Astrocyte (in vitro differentiated cells and primary cell): ENCODE data around the gene ESPL1. TPM values are rescaled to one million over a fixed set of nuclear protein-coding genes. Genes with fewer than 3 reads are reported as not detected.
"Not testable (repeated sequence)": the region's sequence is repeated elsewhere in the genome, so short reads cannot be mapped to it uniquely, and the experiment has no call there.

Source experiments
- DNase-seq: peaks from one replicate; pipeline ENCODE4 v3.0.0-alpha.2; 2010; ENCODE audit warnings: low read depth
- FAIRE-seq: peaks from 2 replicates; lab custom pipeline; 2011; peaks lifted over from hg19 to GRCh38; lab: Jason Lieb, UNC
- H2AFZ ChIP-seq: 2 replicates; pipeline ENCODE4 v1.6.0; 2012; ENCODE audit warnings: low read depth, low read length, inconsistent platforms
- H3K27ac ChIP-seq: 2 replicates; pipeline ENCODE4 v1.5.1; 2011; ENCODE audit warnings: low read depth, low read length, inconsistent platforms
- H3K27me3 ChIP-seq: 2 replicates; pipeline ENCODE4 v1.6.0; 2011; ENCODE audit warnings: low read length, inconsistent platforms; ENCODE audit not compliant: insufficient read depth
- H3K36me3 ChIP-seq: 2 replicates; pipeline ENCODE4 v1.5.1; 2011; ENCODE audit warnings: low read length, inconsistent platforms; ENCODE audit not compliant: insufficient read depth
- H3K4me1 ChIP-seq: 2 replicates; pipeline ENCODE4 v1.5.1; 2011; ENCODE audit warnings: low read length, inconsistent platforms; ENCODE audit not compliant: insufficient read depth
- H3K4me2 ChIP-seq: 2 replicates; pipeline ENCODE4 v1.6.0; 2012; ENCODE audit warnings: low read length, inconsistent platforms
- H3K4me3 ChIP-seq: 2 replicates; pipeline ENCODE4 v1.5.1; 2011; ENCODE audit warnings: low read depth, mild to moderate bottlenecking, low read length, inconsistent platforms; ENCODE audit not compliant: insufficient read depth
- H3K79me2 ChIP-seq: 2 replicates; pipeline ENCODE4 v1.6.0; 2012; ENCODE audit warnings: mild to moderate bottlenecking, low read length, inconsistent platforms; ENCODE audit not compliant: insufficient read depth
- H3K9ac ChIP-seq: 2 replicates; pipeline ENCODE4 v1.6.0; 2012; ENCODE audit warnings: mild to moderate bottlenecking, low read length, inconsistent platforms
- H3K9me3 ChIP-seq: 2 replicates; pipeline ENCODE4 v1.5.1; 2012; ENCODE audit warnings: low read depth, mild to moderate bottlenecking, low read length, inconsistent platforms; ENCODE audit not compliant: insufficient read depth
- H4K20me1 ChIP-seq: 2 replicates; pipeline ENCODE4 v1.6.0; 2012; ENCODE audit warnings: low read length, inconsistent platforms; ENCODE audit not compliant: insufficient read depth
- H3K27ac Mint-ChIP-seq: one replicate; pipeline ENCODE4 v1.8.0; 2021; ENCODE audit warnings: mild to moderate bottlenecking, mixed read lengths; ENCODE audit not compliant: unreplicated experiment
- H3K27me3 Mint-ChIP-seq: one replicate; pipeline ENCODE4 v1.8.0; 2021; ENCODE audit warnings: low read depth, mixed read lengths; ENCODE audit not compliant: unreplicated experiment
- H3K36me3 Mint-ChIP-seq: one replicate; pipeline ENCODE4 v1.8.0; 2021; ENCODE audit warnings: low read depth, mixed read lengths; ENCODE audit not compliant: unreplicated experiment
- H3K4me1 Mint-ChIP-seq: one replicate; pipeline ENCODE4 v1.8.0; 2021; ENCODE audit warnings: low read depth, mixed read lengths; ENCODE audit not compliant: unreplicated experiment
- H3K4me3 Mint-ChIP-seq: one replicate; pipeline ENCODE4 v1.8.0; 2021; ENCODE audit warnings: mild to moderate bottlenecking, moderate library complexity, mixed read lengths; ENCODE audit not compliant: unreplicated experiment
- H3K9me3 Mint-ChIP-seq: one replicate; pipeline ENCODE4 v1.8.0; 2021; ENCODE audit warnings: mild to moderate bottlenecking, mixed read lengths; ENCODE audit not compliant: unreplicated experiment
- EZH2 ChIP-seq: IDR thresholded peaks from 2 replicates; pipeline ENCODE4 v1.6.1; 2012; ENCODE audit warnings: mild to moderate bottlenecking, low read length, inconsistent platforms; ENCODE audit not compliant: insufficient read depth
- total RNA-seq: library from RNA; stranded (reverse); gene quantifications from 2 replicates; pipeline ENCODE4 v1.2.1, GENCODE V29; 2021
- TF ChIP-seq, protein P1 (sequence below): IDR thresholded peaks from 2 replicates; pipeline ENCODE4 v1.5.1; 2011; ENCODE audit warnings: low read depth, mild to moderate bottlenecking, inconsistent platforms, low read length, moderate library complexity; ENCODE audit not compliant: insufficient read depth

ESPL1 gene
- total RNA-seq, 1 donor from 2014 or later = 2.0 TPM

DNA sequence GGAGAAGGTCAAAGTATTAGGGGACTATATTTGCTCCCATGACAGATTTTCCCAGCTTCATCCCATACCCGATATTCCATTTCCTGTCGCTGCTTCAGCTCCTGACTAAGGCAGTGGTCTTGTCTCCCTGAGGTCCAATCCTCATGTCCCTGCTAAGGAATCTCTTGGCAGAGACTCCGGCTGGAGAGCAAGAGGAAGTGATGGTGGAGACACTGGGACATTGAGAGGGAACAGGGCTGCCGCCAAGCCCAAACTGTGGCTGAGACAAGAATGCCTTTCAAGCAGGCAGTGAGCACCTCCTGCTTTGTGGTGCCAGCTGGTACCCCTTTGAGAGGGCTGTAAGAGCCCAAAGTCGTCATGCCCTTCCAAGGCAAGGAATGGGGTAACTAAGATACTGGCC is 62.6 kb downstream of the ESPL1 start:
- Mint-ChIP-seq H3K27me3 (peaks cover 67% of the 10 kb centered on the region), H3K4me1 (peaks cover 2% of the 10 kb centered on the region), H3K27ac (no peak overlapping the region), H3K9me3 (no peaks in the 10 kb centered on the region), H3K4me3 (no peak overlapping the region), H3K36me3 (no peaks in the 10 kb centered on the region)
- TF ChIP-seq, protein P1, sequence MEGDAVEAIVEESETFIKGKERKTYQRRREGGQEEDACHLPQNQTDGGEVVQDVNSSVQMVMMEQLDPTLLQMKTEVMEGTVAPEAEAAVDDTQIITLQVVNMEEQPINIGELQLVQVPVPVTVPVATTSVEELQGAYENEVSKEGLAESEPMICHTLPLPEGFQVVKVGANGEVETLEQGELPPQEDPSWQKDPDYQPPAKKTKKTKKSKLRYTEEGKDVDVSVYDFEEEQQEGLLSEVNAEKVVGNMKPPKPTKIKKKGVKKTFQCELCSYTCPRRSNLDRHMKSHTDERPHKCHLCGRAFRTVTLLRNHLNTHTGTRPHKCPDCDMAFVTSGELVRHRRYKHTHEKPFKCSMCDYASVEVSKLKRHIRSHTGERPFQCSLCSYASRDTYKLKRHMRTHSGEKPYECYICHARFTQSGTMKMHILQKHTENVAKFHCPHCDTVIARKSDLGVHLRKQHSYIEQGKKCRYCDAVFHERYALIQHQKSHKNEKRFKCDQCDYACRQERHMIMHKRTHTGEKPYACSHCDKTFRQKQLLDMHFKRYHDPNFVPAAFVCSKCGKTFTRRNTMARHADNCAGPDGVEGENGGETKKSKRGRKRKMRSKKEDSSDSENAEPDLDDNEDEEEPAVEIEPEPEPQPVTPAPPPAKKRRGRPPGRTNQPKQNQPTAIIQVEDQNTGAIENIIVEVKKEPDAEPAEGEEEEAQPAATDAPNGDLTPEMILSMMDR = no peak
- no peak for TF ChIP-seq EZH2
- Histone ChIP-seq H3K9me3 (no peaks in the 10 kb centered on the region), H2AFZ (no peak overlapping the region), H3K4me3 (no peak overlapping the region), H3K27me3 (peaks cover 6% of the 10 kb centered on the region), H3K79me2 (no peaks in the 10 kb centered on the region), H3K9ac (no peak overlapping the region), H3K27ac (no peak overlapping the region), H3K36me3 (no peaks in the 10 kb centered on the region), H3K4me2 (no peak overlapping the region), H3K4me1 (no peaks in the 10 kb centered on the region), H4K20me1 (no peaks in the 10 kb centered on the region)
- FAIRE-seq = no peak
- no peak for DNase-seq

GRCh38 chr12:53332339-53332738 is 64.2 kb downstream of the ESPL1 start:
- H3K27me3 ChIP-seq = peaks cover 20% of the 10 kb centered on the region
- not testable (repeated sequence) for H2AFZ ChIP-seq

GRCh38 chr12:53332744-53333143 is 64.6 kb downstream of the ESPL1 start:
- Histone ChIP-seq H3K79me2 (no peaks in the 10 kb centered on the region), H3K36me3 (no peaks in the 10 kb centered on the region), H3K9ac (no peak overlapping the region), H3K27ac (no peak overlapping the region), H2AFZ (no peak overlapping the region), H3K4me1 (no peaks in the 10 kb centered on the region), H3K4me3 (no peak overlapping the region), H4K20me1 (no peaks in the 10 kb centered on the region), H3K27me3 (peaks cover 23% of the 10 kb centered on the region), H3K9me3 (no peaks in the 10 kb centered on the region), H3K4me2 (no peak overlapping the region)
- FAIRE-seq = no peak
- no peaks in the 10 kb centered on the region for H3K9me3 Mint-ChIP-seq
- no peaks in the 10 kb centered on the region for H3K36me3 Mint-ChIP-seq
- no peak overlapping the region for H3K27ac Mint-ChIP-seq
- peaks cover 67% of the 10 kb centered on the region for H3K27me3 Mint-ChIP-seq
- no peak overlapping the region for H3K4me3 Mint-ChIP-seq
- DNase-seq = no peak
- peaks cover 1% of the 10 kb centered on the region for H3K4me1 Mint-ChIP-seq
- TF ChIP-seq, protein P1 = no peak
- no peak for TF ChIP-seq EZH2

More at GRCh38 chr12:53332339-53332738, 64.2 kb downstream of the ESPL1 start:
- not testable (repeated sequence) for H3K27ac Mint-ChIP-seq, H3K9me3 Mint-ChIP-seq, H3K4me3 Mint-ChIP-seq, H3K4me1 ChIP-seq, H3K79me2 ChIP-seq, DNase-seq, H3K9ac ChIP-seq, H3K9me3 ChIP-seq, H3K27ac ChIP-seq, H3K4me3 ChIP-seq, H3K4me1 Mint-ChIP-seq, H4K20me1 ChIP-seq, FAIRE-seq, H3K36me3 Mint-ChIP-seq, H3K4me2 ChIP-seq, H3K36me3 ChIP-seq
- H3K27me3 Mint-ChIP-seq = peaks cover 67% of the 10 kb centered on the region
